HG03066 (cell line): ENCODE data around the gene KRTAP10-6.
"Not testable (repeated sequence)": the region's sequence is repeated elsewhere in the genome, so short reads cannot be mapped to it uniquely, and the experiment has no call there.

Experiments used
- ATAC-seq: cut with Tn5 transposase; IDR thresholded peaks from one replicate; pipeline ENCODE4 v1.9.1; 2021; ENCODE audit warnings: low read depth; ENCODE audit not compliant: unreplicated experiment

Gene KRTAP10-6

DNA sequence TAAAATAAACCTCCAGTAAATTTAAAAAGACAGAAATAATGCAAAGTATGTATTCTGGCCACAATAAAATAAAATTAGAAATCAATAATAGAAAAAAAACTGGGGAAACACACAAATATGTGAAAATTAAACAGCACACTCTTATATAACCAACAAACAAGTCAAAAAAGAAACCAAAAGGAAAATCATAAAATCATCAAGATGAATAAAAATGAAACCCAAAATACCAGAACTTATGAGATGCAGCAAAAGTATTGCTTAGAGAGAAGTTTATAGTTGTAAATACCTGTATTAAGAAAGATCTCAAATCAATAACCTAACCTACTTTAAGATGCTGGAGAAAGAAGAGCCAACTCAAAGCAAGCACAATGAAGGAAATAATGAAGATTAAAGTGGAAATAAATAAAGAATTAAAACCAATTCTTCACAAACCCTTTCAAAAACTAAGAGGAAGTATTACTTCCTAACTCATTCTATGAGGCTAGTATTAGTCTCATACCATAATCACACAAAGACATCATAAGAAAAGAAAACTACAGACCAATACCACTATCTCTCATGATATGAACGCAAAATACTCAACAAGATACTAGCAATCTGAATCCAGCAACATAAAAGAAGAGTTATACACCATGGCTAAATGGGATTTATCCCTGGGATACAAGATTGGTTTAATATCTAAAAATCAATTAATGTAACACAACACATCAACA is 27.3 kb downstream of the KRTAP10-6 start:
- no peak for ATAC-seq

DNA sequence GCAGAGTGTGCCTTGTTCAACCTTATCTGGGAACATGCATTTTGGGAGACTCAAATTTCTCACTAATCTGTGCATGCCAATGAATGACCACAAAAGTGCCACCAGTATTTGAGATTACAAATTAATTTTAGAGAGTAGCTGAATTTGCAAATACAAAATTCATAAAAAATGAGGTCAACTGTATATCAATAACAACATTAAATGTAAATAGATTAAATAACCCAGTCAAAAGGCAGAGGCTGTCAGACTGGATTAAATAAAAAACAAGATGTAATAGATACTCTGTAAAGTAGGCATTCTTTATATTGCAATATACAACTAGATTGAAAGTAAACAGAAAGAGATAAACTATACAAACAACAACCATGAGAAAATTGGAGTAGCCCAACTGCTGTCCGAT is 28.2 kb downstream of the KRTAP10-6 start:
- no peak for ATAC-seq

DNA sequence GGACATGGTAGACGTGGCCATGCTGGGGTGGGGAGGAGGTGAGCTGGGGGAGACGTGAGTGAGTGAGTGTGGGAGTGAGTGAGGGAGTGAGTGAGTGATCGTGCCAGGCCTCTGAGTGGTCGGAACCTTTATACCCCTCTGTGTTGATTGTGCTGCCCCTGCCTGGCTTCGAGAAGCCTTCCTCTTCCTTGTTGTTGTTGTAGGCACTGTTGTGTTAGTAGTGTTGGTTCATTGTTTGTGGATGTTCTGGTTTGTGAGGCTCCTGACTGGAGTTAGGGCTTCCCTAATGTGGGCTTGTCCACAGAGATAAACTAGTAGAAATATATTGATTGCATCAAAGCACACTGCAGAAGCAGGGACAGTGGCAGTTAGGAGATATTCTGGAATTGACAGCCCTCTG is 33.6 kb downstream of the KRTAP10-6 start, which contains the start of gene KRTAP10-3:
TSS of gene KRTAP10-3 (minus strand) at position 101 of the 400 bp plus-strand sequence. CDS start at position 21, 80 bp downstream.
- ATAC-seq: no peak

DNA sequence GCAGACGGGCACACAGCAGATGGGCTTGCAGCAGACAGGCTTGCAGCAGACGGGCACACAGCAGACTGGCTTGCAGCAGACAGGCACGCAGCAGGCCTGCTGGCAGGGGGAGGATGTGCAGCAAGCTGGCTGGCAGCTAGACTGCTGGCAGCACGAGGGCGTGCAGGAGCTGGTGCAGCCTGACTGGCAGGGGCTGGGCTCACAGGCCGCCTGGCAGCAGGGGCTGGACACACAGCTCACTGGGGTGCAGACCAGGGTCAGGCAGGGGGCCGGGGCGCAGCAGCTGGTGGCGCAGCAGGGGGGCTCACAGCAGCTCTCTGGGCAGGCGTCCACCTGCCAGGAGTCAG is 34.0 kb downstream of the KRTAP10-6 start:
- ATAC-seq: not testable (repeated sequence)

DNA sequence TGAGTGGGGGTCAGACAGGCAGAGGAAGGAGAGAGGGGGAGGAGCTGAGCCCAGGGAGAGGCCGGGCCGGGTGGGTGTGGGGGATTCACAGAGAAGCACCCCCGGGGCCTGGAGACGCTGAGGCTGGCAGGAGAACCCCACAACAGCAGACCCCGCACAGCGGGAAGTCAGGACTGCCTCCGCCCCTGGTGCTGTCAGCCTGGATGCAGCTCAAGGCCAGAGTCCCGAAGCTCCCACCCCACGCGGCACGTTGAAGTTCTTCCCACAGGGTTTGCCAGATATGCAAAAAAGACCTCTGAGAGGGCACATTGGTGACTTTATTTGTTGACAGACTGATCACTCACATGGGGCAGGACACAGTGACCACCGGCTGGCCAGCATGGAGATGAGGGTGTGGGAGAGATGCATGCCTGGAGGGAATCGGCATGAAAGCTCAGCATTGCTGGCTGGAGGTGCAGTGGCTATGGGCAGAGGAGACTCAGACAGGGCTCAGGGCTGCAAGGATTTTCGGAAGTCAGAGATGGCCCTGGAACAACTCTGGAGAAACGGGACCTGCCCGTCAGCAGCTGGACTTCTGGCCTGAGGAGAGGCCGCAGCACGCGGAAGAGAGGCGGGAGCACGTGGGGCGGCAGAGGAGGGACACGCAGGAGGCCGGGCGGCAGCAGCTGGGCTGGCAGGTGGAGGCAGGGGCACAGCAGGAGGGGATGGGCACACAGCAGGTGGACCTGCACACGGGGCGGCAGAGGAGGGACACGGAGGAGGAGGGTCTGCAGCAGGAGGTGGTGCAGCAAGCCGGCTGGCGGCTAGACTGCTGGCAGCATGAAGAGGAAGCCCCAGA is 34.6 kb downstream of the KRTAP10-6 start:
- no peak for ATAC-seq

DNA sequence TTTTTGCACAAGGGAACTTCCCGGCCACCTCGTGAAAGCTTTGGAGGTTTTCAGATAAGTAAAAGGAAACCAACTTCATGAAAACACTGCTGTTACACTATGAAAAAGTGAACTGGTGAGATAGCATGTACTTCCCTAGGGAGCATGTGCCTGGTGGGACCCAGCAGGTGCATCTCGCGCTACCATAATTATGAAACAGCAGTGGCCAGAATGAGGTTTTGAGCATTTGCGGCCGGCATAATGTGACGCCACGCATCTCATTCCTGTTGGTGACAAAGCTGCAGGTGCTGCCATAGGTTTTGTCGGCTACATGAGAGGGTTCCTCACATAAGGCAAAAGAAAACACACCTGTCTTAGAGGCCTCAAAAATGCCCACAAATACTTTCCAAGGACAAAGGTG is 35.4 kb downstream of the KRTAP10-6 start:
- no peak for ATAC-seq

DNA sequence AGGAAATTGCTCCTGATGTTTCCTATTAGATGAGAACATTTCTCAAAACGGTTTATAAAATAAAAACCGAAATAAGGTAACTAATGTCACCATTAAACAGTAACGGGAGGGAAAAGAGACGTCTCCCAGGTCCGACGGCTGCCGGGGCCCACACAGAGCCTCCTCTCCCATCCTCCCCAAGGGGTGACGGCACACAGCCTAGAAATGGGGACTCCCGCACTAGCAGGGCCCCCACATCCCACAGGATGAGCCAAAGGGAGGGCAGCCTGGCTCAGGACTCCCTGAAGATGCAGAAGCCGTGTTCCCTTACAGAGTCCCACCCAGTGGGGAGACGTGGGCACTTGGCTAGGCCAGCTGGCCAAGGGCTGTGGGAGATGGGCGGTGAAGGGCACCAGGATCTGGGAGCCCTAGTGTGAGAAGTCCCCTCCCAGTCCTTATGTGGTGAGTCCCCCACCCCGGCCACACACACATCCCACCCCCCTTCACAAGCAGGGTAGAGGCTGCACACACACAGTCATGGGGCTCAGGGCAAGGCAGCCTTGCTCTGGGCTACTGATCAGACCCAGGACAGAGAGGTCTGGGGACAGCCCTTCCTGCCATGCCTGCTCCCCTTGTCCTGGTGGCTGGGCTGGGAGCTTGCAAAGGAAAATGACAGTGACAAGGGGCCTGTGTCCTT is 37.0 kb downstream of the KRTAP10-6 start:
- ATAC-seq: no peak

DNA sequence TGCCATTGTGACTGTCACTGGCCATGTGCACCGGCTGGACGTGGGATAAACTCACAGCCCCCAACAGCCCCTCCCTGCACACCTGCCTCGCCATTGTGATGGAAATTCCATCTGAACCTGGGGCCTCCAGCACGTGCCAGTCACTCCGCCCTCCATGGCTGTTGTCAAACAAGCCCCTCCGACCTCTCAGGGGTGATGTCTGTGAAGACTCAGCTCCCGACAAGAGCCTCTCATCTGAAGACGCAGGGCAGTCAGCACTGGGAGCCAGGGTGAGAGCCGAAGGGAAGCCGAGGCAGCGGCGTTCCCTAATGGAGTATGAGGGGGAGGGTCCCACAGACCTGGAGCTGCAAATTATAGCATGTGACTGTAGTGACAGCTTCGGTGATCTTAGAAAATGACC is 39.6 kb downstream of the KRTAP10-6 start:
- no peak for ATAC-seq

DNA sequence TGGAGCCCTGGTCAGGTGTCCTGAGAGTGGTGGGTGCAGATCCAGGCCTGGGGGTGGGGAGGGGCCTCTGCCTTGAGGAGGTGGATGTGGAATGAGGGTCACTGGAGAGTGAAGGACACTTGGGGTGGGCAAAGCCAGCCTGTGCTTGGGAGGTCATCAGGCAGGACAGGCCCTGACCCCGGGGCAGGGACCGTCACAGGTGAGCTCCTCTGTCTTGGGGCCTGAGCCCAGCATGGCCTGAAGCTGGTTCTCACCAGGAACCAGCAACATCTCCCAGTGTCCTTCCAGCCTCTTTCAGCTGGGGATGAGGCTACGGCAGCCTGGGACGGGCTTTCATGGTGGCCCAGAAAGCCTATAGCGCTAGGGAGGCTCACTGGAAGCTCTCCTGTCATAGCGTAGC is 40.2 kb downstream of the KRTAP10-6 start:
- no peak for ATAC-seq

DNA sequence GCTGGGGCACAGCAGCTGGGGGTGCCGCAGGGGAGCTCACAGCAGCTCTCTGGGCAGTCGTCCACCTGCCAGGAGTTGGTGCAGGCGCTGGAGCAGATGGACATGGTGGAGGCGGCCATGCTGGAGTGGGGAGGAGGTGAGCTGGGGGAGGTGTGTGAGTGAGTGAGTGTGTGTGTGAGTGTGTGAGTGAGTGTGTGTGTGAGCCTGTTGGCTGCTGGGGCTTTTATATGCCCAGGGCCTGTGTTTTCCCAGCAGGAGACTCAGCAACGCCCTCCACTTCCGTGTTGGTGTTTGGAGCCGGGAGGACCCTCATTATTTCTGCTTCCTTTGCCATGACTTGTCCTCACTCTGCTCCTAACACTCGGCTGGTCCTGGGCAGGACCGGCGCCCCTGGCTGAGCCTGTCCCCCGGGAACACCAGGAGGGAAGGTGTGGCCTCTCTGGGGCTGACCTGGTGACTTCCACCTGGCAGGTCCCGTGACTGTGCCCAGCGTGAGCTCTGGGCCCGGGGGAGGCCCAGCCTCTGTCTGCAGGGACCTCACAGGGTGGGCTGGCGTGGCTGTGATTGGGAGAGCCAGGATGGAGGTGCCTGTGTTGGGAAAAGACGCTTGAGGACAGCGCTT is 40.9 kb downstream of the KRTAP10-6 start, which contains the start of gene KRTAP10-2:
TSS of gene KRTAP10-2 (minus strand) at position 166 of the 622 bp plus-strand sequence. CDS start at position 119, 47 bp downstream.
- ATAC-seq: no peak

DNA sequence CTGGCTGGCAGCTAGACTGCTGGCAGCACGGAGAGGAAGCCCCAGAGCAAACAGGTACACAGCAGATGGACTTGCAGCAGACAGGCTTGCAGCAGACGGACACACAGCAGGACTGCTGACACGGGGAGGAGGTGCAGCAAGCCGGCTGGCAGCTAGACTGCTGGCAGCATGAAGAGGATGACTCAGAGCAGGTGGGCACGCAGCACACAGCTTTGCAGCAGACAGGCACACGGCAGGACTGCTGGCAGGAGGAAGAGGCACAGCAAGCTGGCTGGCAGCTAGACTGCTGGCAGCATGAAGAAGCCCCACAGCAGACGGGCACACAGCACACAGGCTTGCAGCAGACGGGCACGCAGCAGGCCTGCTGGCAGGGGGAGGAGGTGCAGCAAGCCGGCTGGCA is 41.5 kb downstream of the KRTAP10-6 start:
- no peak for ATAC-seq

DNA sequence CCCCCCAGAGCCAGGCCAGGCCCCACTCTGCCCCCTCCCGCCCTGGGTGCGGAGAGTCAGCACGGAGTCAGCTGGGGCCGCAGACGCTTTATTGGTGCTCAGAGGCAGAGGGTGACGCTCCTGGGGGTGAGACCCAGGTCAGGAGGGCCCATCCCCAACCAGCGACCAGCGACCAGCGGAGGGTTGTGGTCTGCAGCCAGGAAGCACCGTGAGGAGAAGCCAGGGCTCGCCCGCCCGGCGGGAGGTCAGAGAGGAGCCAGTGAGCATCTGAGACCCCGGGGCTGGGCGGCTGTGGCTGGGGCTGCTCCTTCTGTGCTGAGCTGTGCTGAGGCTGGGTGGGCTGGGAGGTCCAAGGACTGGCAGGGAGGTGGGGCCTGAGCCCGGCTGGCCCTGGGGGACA is 42.0 kb downstream of the KRTAP10-6 start:
- ATAC-seq: not testable (repeated sequence)

DNA sequence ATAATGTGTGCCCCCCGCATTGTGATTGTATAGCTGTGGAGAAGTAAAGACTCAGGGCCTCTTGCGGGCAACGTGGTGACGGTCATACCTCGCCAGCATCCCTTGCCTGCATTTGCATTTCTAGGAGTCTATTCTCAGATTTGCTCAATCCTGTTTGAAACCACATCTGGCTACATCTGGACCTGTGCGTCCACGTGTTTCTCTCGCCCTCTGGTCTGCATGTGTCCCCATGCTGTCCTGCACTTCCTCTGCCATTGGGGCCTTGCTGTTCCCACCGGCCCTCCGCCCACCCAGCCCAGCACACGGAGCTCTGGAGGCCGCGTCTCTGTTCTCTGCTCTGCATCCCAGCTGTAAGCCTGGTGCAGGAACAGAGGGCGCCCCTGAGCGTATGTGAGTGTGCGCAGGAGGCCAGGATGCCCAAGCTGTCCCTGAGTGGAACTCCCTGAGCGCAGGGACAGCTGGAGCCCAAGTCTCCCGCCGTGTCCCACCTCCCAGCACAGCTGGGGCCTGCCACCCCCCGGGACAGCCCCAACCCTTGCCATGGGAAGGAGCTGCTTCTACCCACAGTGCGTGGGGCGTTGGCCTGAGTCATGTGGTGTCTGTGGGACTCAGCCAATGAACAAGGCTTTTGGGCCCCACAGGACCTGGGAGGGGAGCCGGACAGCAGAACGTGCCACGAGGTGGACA is 42.6 kb downstream of the KRTAP10-6 start:
- no peak for ATAC-seq

DNA sequence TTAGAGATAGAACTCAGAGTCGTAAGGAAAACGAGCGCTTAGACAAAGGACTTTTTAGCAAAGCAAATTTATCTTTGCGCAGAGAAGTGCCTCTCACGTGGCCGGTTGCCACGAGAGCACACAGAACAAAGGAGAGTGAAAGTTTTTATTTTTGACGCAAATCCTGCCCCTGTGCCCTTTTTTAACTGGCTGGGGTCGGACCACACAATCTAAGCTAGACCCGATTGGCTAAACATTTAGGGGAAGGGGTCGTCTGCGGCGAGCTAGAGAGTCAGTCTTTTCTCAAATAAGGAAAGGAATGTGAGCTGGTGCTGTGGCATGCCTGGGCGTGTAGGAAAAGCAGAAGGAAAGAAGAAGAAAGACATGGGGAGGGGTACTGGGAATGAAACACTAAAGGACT is 43.4 kb downstream of the KRTAP10-6 start:
- ATAC-seq: no peak

DNA sequence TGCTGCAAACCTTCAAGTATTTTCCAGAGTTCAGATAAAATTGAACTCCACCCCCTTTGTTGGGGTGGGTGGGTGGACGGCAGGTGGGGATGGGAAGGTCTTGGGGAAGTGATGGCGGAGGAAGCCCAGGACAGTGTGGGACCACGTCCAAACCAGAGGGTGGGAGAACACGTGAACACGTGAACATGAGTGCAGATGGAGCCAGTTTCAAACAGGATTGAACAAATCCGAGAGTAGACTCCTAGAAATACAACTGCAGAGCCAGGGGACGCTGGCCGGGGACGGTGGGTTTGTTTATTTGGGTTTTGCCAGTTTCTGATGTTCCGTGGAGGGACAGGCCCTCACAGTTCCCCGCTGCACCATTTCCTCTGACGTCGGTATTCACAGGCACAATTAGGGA is 43.9 kb downstream of the KRTAP10-6 start:
- no peak for ATAC-seq

DNA sequence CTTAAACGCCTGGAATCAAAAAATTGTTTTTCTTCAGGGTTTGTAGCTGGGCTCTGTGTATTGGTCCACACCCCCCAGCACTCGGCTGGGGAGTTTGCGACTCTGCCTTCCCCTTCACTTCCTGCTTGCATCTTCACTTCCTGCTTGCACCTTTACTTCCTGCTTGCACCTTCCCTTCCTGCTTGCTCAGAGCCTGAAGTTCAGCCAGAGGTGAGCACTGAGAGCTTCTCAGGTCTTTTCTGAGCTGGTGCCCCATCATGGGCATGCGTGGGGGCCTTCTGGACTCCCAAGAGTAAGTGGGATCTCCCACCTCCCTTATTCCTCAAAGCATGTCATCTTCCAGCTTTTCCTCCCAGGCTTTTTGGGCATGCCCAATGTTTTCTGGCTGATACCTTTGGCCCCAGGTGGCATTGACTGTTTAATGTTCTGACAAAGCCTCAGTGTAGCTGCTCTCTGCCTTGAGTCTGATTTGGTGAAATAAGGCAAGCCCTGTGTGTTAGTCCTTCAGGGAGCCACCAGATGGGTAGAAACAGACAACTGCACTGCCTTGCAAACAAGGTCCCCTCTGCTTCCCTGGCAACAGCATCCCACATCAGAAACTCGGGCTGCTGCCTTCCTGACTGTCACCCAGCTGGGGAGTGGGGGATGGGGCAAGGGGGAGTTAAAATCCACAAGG is 44.5 kb downstream of the KRTAP10-6 start:
- no peak for ATAC-seq

DNA sequence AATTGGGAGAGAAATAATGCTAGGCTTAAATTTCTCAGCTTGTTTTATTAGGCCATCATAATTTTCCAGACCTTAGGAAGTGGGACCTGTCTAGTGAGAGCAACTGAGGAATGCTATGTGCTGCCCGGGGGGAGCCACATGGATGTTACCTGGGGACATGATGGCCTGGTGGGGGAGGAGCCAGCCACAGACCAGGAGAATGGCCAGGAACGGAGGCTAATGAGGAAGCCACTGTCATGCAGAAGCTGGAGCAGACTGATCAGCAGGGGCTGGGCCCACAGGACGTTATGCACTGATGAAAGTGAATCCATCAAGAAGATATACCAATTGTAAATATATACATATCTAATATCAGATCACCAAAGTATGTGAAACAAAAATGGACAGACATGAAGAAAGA is 47.7 kb downstream of the KRTAP10-6 start:
- no peak for ATAC-seq

DNA sequence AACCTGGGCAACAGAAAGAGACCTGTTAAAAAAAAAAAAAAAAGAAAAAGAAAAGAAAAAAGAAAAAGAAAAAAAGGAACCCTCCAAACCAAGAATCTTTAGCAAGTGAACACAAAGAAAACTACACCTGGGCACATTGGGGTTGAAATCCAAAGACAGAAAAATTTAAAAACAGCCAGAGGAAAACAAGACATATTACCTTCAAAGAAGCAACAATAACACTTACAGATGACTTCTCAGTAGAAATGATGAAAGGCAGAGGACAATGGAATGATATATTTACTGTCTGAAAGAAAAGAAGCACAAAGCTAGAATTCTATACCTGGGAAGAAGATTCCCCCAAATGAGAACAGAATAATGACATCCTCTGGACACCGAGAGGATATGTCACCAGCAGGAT is 49.6 kb downstream of the KRTAP10-6 start:
- no peak for ATAC-seq
